ENCODE data around the gene PBX3.
A peak's percentile ranks its signal among the peaks of the same experiment; 100 is the strongest.

Gene PBX3

GRCh38 chr9:125861405-125862058 is 114.4 kb downstream of the PBX3 start:
- no peak for TF ChIP-seq POLR2A (IDR thresholded peaks at IDR 0.05; ENCODE audit: low read depth, low read length)
- FAIRE-seq, result peak; percentile 71
- no peak for DNase-seq (ENCODE audit: insufficient read length, low spot score)

- FAIRE-seq, result peak; percentile 30
- TF ChIP-seq POLR2A (IDR thresholded peaks at IDR 0.05; ENCODE audit: low read depth, low read length), result no peak
- DNase-seq (ENCODE audit: insufficient read length, low spot score), result no peak
These were observed 116.8 kb downstream of the PBX3 start for GRCh38 chr9:125863923-125864322.

- DNase-seq (ENCODE audit: insufficient read length, low spot score) (no peak), FAIRE-seq (peak; percentile 65)
- TF ChIP-seq POLR2A (IDR thresholded peaks at IDR 0.05; ENCODE audit: low read depth, low read length), result no peak
These were observed 120.7 kb downstream of the PBX3 start for GRCh38 chr9:125867751-125868415.

- no peak for TF ChIP-seq POLR2A (IDR thresholded peaks at IDR 0.05; ENCODE audit: low read depth, low read length)
- FAIRE-seq, result peak; percentile 97
- DNase-seq (ENCODE audit: insufficient read length, low spot score), result no peak
These were observed 131.0 kb downstream of the PBX3 start for GRCh38 chr9:125878164-125878631.

- FAIRE-seq (peak; percentile 94), DNase-seq (ENCODE audit: insufficient read length, low spot score) (no peak)
These were observed 133.9 kb downstream of the PBX3 start for GRCh38 chr9:125881042-125881441.

GRCh38 chr9:125883565-125884217 is 136.5 kb downstream of the PBX3 start:
- no peak for DNase-seq (ENCODE audit: insufficient read length, low spot score)
- no peak for FAIRE-seq
- TF ChIP-seq POLR2A (IDR thresholded peaks at IDR 0.05; ENCODE audit: low read depth, low read length), result no peak

More at GRCh38 chr9:125881042-125881441, 133.9 kb downstream of the PBX3 start:
- TF ChIP-seq POLR2A (IDR thresholded peaks at IDR 0.05; ENCODE audit: low read depth, low read length), result no peak

DNA sequence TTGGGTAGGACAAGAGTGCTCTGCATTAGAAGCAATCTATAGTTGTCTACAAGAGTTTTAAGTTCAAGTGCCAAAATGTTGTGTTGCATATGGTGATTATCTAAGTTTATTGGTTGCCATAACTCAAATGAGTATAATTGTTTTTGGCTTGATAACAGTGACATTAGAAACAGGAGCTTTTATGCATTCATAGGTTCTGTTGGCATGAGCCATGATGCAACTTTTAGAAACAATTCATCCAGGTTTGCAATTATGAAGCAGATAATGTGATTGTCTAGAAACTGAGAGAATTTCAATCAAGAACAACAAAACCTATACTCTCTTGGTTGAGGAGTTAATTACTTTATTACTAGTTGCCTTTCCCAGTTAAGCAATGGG is 137.0 kb downstream of the PBX3 start:
- DNase-seq (ENCODE audit: insufficient read length, low spot score), result no peak

GRCh38 chr9:125885405-125886034 is 138.3 kb downstream of the PBX3 start:
- FAIRE-seq (peak; percentile 64), DNase-seq (ENCODE audit: insufficient read length, low spot score) (no peak)
- no peak for TF ChIP-seq POLR2A (IDR thresholded peaks at IDR 0.05; ENCODE audit: low read depth, low read length)

More for the DNA sequence above, 137.0 kb downstream of the PBX3 start:
- TF ChIP-seq POLR2A (IDR thresholded peaks at IDR 0.05; ENCODE audit: low read depth, low read length), result no peak
- FAIRE-seq, result peak; percentile 93

DNA sequence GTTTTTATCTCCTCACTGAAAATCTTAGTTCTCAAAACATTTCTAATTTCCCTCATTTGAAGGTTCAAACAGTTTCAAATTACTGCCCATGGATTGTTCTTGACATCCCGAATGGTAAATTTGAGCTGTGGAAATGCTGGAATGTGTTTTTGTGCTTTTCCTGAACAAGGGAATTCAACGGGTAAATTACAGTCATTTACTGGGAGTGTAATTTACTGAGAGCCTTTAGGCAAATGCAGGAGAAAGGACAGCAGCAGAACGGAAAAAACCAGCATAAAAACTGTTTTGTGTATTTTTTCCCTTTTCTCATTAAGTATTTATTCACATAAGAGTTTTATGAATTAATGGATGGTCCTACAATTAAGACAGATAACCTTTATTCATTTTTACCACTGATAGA is 139.2 kb downstream of the PBX3 start:
- DNase-seq (ENCODE audit: insufficient read length, low spot score), result no peak
- TF ChIP-seq POLR2A (IDR thresholded peaks at IDR 0.05; ENCODE audit: low read depth, low read length), result no peak
- no peak for FAIRE-seq

GRCh38 chr9:125887172-125887571 is 140.0 kb downstream of the PBX3 start:
- FAIRE-seq (no peak), DNase-seq (ENCODE audit: insufficient read length, low spot score) (no peak)
- no peak for TF ChIP-seq POLR2A (IDR thresholded peaks at IDR 0.05; ENCODE audit: low read depth, low read length)

- FAIRE-seq (peak; percentile 99), DNase-seq (ENCODE audit: insufficient read length, low spot score) (no peak)
- no peak for TF ChIP-seq POLR2A (IDR thresholded peaks at IDR 0.05; ENCODE audit: low read depth, low read length)
These were observed 141.0 kb downstream of the PBX3 start for GRCh38 chr9:125888211-125888610.

- FAIRE-seq (no peak), DNase-seq (ENCODE audit: insufficient read length, low spot score) (no peak)
- no peak for TF ChIP-seq POLR2A (IDR thresholded peaks at IDR 0.05; ENCODE audit: low read depth, low read length)
These were observed 141.9 kb downstream of the PBX3 start for GRCh38 chr9:125889112-125889475.

- no peak for TF ChIP-seq POLR2A (IDR thresholded peaks at IDR 0.05; ENCODE audit: low read depth, low read length)
- FAIRE-seq (peak; percentile 95), DNase-seq (ENCODE audit: insufficient read length, low spot score) (no peak)
These were observed 142.6 kb downstream of the PBX3 start for GRCh38 chr9:125889476-125890419.

All from H54 (cell line).